Ovary (tissue), 3 donors: ENCODE measurements around the gene FSHB.

Experiments
- CTCF ChIP-seq, 3 donors: fragments of 450-650 bp in 2 of 3; fragments of 200-600 bp in 1 of 3; IDR thresholded peaks; one replicate each; pipeline versions ENCODE4 v1.5.1 to v1.8.0; 2016 to 2022; ENCODE audit warnings: antibody characterized with exemption in 3 of 3, mild to moderate bottlenecking in 1 of 3
- EP300 ChIP-seq: sonication (generic); formaldehyde crosslinking; IDR thresholded peaks from one replicate; pipeline ENCODE4 v1.6.1; 2017; ENCODE audit warnings: antibody characterized with exemption
- POLR2A ChIP-seq: fragments of 450-650 bp; IDR thresholded peaks from one replicate; pipeline ENCODE4 v1.6.1; 2017; ENCODE audit warnings: antibody characterized with exemption, mild to moderate bottlenecking, moderate library complexity
- donor health status: DM: no; HTN: no; CAD: no.

- TF ChIP-seq CTCF (IDR thresholded peaks at IDR 0.05), result no peak
- no peak for TF ChIP-seq POLR2A
- TF ChIP-seq EP300, result no peak
These were observed at the start of gene FSHB for GRCh38 chr11:30230714-30231113.
